HCT116 (cell line): ENCODE data around the gene DOCK11.

Experiments
- EZH2phosphoT487 ChIP-seq: fragments of 200-600 bp; IDR thresholded peaks from 2 replicates; pipeline ENCODE4 v1.6.1; 2018; ENCODE audit warnings: antibody characterized with exemption, borderline replicate concordance
- ZNF274 ChIP-seq: fragments of 200-500 bp; sonication (Bioruptor generic); IDR thresholded peaks from 2 replicates; pipeline ENCODE4 v1.6.1; 2014; ENCODE audit warnings: mild to moderate bottlenecking, low read depth, low read length, inconsistent platforms

DNA sequence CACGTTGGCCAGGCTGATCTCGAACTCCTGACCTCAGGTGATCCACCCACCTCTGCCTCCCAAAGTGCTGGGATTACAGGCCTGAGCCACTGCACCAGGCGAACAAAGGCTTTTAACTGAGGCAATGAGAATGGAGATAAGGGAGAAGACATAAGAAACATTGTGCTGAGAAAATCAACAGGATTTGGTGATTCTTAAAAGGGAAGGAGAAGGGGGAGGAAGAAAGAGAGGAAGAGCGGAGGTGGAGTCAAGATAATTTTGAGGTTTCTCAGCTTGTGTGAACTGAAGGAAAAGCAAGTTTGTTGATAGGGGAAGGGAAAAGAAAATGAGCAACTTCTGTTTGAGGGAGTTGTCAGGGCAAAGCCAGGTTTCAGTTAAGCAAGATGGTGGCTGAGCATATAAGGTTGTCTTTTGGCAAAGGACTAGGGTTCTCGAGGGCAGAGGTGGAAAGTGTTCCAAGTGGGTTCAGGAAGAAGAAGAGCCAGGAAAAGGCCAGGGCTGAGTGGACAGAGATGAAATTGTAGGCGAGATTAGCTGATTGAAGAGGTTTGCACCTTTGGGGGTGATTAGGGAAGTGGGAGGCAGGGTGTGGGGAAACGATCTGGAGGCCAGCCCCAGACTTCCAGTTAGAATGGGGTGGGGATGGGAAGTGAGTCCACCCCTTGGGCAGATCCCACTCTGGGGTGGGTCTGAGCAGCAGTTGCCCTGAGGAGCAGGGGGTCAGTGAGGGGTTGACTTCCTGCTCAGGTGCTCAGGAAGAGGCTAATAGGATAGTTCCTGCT, 7.8 kb downstream of the DOCK11 start:
- TF ChIP-seq EZH2phosphoT487 (no peak), ZNF274 (no peak)
